OCI-LY1 (cell line): ENCODE measurements around the gene MCF2L2.

ENCODE experiments used
- H2AFZ ChIP-seq: fragments of 200-600 bp; sonication (generic), shearing (Covaris generic); 2 replicates; pipeline ENCODE4 v1.6.0; 2014; ENCODE audit warnings: antibody characterized with exemption, mild to moderate bottlenecking, low read length
- H3F3A ChIP-seq: fragments of 200-600 bp; sonication (generic), shearing (Covaris generic); 2 replicates; pipeline ENCODE4 v1.6.0; 2014; ENCODE audit warnings: mild to moderate bottlenecking, antibody characterized with exemption, low read length, moderate library complexity; ENCODE audit not compliant: insufficient read depth
- H3K27ac ChIP-seq: fragments of 200-600 bp; sonication (generic); 2 replicates; pipeline ENCODE4 v1.5.1; 2014; ENCODE audit warnings: low read length, mixed run types, mild to moderate bottlenecking, low read depth; ENCODE audit not compliant: poor library complexity, severe bottlenecking
- H3K27me3 ChIP-seq: fragments of 200-600 bp; sonication (generic); 2 replicates; pipeline ENCODE4 v1.6.0; 2014; ENCODE audit warnings: antibody characterized with exemption, mild to moderate bottlenecking, low read length, moderate library complexity; ENCODE audit not compliant: insufficient read depth
- H3K36me3 ChIP-seq: fragments of 200-600 bp; sonication (generic); 2 replicates; pipeline ENCODE4 v1.6.1; 2014; ENCODE audit warnings: mild to moderate bottlenecking, antibody characterized with exemption, low read length, moderate library complexity, mixed read lengths; ENCODE audit not compliant: insufficient read depth
- H3K4me1 ChIP-seq: fragments of 200-600 bp; sonication (generic); 2 replicates; pipeline ENCODE4 v1.5.1; 2014; ENCODE audit warnings: mild to moderate bottlenecking, low read length, moderate library complexity; ENCODE audit not compliant: insufficient read depth, severe bottlenecking
- H3K4me2 ChIP-seq: fragments of 200-600 bp; sonication (generic), shearing (Covaris generic); 2 replicates; pipeline ENCODE4 v1.6.1; 2014; ENCODE audit warnings: low read length
- H3K4me3 ChIP-seq: fragments of 200-600 bp; sonication (generic); 2 replicates; pipeline ENCODE4 v1.5.1; 2014; ENCODE audit warnings: low read length, low read depth, mild to moderate bottlenecking, mixed read lengths; ENCODE audit not compliant: poor library complexity, severe bottlenecking
- H3K79me2 ChIP-seq: fragments of 200-600 bp; shearing (Covaris generic); 2 replicates; pipeline ENCODE4 v1.6.1; 2016; ENCODE audit warnings: mixed run types, low read length, mixed read lengths; ENCODE audit not compliant: insufficient read depth
- H3K9ac ChIP-seq: fragments of 200-600 bp; sonication (generic), shearing (Covaris generic); 2 replicates; pipeline ENCODE4 v1.6.1; 2014; ENCODE audit warnings: mild to moderate bottlenecking, low read length, mixed read lengths
- H3K9me2 ChIP-seq: fragments of 200-600 bp; sonication (generic), shearing (Covaris generic); 2 replicates; pipeline ENCODE4 v1.6.1; 2014; ENCODE audit warnings: low read depth, mild to moderate bottlenecking, low read length, mixed read lengths
- H3K9me3 ChIP-seq: fragments of 200-600 bp; shearing (Covaris generic); 2 replicates; pipeline ENCODE4 v1.6.1; 2014; ENCODE audit warnings: low read length, mixed read lengths
- H4K20me1 ChIP-seq: fragments of 200-600 bp; sonication (generic), shearing (Covaris generic); 2 replicates; pipeline ENCODE4 v1.6.0; 2016; ENCODE audit warnings: mild to moderate bottlenecking, low read length; ENCODE audit not compliant: insufficient read depth
- EZH2 ChIP-seq: fragments of 200-600 bp; sonication (generic), shearing (Covaris generic); IDR thresholded peaks from 2 replicates; pipeline ENCODE4 v1.8.0; 2017; ENCODE audit warnings: borderline replicate concordance, mixed run types, mild to moderate bottlenecking, antibody characterized with exemption, low read length, moderate library complexity, mixed read lengths
- TF ChIP-seq, protein P1 (sequence below): fragments of 200-600 bp; sonication (generic), shearing (Covaris generic); IDR thresholded peaks from 2 replicates; pipeline ENCODE4 v1.5.1; 2017; ENCODE audit warnings: mild to moderate bottlenecking, antibody characterized with exemption, low read length, moderate library complexity, mixed read lengths

MCF2L2 gene

DNA sequence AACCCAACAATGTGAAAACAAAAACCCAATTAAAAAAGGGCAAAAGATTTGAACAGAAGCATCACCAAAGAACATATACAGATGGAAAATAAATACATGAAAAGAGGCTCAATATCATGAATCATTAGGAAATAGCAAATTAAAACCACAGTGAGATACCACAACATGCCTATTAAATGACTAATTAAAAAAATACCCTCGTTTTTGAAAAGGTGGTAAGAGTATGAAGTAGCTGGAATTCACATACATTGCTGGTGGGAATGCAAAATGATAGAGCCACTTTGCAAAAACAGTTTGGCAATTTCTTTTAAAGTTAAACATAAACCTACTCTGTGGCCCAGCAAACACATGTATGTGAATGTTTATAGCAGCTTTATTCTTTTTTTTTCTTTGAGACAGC is 99.6 kb downstream of the MCF2L2 start:
- Histone ChIP-seq H3K9ac (no peak overlapping the region), H3K4me1 (no peaks in the 10 kb centered on the region), H3K27me3 (0 out of 2 replicates have a peak, but pooled peaks cover 4% of the 10 kb centered on the region), H3K4me3 (no peak overlapping the region), H2AFZ (no peak overlapping the region), H3K79me2 (no peaks in the 10 kb centered on the region), H3F3A (no peaks in the 10 kb centered on the region), H3K9me3 (no peaks in the 10 kb centered on the region), H4K20me1 (no peaks in the 10 kb centered on the region), H3K27ac (no peak overlapping the region), H3K9me2 (no peaks in the 10 kb centered on the region), H3K36me3 (no peaks in the 10 kb centered on the region), H3K4me2 (no peak overlapping the region)
- TF ChIP-seq, protein P1, sequence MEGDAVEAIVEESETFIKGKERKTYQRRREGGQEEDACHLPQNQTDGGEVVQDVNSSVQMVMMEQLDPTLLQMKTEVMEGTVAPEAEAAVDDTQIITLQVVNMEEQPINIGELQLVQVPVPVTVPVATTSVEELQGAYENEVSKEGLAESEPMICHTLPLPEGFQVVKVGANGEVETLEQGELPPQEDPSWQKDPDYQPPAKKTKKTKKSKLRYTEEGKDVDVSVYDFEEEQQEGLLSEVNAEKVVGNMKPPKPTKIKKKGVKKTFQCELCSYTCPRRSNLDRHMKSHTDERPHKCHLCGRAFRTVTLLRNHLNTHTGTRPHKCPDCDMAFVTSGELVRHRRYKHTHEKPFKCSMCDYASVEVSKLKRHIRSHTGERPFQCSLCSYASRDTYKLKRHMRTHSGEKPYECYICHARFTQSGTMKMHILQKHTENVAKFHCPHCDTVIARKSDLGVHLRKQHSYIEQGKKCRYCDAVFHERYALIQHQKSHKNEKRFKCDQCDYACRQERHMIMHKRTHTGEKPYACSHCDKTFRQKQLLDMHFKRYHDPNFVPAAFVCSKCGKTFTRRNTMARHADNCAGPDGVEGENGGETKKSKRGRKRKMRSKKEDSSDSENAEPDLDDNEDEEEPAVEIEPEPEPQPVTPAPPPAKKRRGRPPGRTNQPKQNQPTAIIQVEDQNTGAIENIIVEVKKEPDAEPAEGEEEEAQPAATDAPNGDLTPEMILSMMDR = no peak
- no peak for TF ChIP-seq EZH2

DNA sequence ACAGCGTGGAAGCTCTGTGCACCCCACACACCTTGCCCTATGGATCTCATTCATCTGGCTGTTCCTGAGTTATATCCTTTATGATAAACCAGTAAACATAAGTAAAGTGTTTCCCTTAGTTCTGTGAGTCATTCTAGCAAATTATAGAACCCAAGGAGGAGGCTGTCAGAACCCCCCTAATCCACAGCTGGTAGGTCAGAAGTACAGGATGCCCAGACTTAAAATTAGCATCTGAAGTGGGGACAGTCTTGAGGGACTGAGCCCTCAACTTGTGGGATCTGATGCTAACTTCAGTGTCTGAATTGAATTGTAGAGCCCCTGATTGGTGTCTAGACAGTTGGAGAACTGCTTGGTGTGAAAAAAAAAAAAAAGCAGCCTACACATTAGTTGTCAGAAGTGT is 100.3 kb downstream of the MCF2L2 start:
- H3F3A ChIP-seq = no peaks in the 10 kb centered on the region
- no peak overlapping the region for H3K27ac ChIP-seq
- H4K20me1 ChIP-seq = no peaks in the 10 kb centered on the region
- no peak overlapping the region for H2AFZ ChIP-seq
- 0 out of 2 replicates have a peak, but pooled peaks cover 4% of the 10 kb centered on the region for H3K27me3 ChIP-seq
- no peak for TF ChIP-seq EZH2
- H3K4me1 ChIP-seq = no peaks in the 10 kb centered on the region
- no peaks in the 10 kb centered on the region for H3K9me3 ChIP-seq
- H3K4me2 ChIP-seq = no peak overlapping the region
- H3K9me2 ChIP-seq = no peaks in the 10 kb centered on the region
- H3K4me3 ChIP-seq = no peak overlapping the region
- H3K79me2 ChIP-seq = no peaks in the 10 kb centered on the region
- H3K36me3 ChIP-seq = no peaks in the 10 kb centered on the region
- H3K9ac ChIP-seq = no peak overlapping the region

DNA sequence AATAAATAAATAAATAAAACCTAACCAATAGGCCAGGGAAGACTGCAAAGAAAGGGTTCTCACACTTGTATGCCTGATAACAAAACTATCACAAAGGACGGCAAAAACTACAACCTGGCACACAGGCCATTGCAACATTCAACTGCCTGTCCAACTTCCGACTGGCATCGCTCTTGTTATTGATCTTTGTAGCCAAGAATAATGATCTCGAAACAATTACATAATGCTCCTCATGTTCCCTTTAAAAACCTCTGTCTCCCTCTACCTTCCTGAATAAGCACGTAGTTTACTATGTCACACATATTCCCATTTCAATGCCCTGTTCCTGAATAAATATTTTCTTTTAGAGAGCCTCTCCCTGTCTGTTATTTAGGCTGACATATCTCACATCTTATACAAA is 101.1 kb downstream of the MCF2L2 start:
- H3K27ac ChIP-seq = no peak overlapping the region

DNA sequence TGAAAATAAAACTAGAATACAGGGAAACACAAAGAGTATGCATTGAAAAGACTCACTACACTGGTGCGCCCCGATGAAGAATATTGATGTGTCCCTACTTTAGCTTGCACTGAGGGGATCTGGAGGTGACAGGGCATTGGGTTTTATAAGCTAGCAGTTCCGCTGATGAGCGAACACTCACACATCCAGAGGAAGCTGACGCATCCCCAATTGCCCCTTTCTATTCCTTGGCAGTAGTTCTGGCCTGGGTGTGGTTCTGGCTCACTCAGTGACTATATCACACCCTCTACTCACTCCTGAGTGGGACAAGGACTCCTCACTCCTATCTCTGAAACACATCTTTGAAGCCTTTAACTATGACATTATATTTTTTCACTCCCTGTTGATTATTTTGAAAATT is 104.3 kb downstream of the MCF2L2 start:
- Histone ChIP-seq H3K4me1 (no peaks in the 10 kb centered on the region), H3K9me3 (no peaks in the 10 kb centered on the region), H3K4me2 (no peak overlapping the region), H3K36me3 (no peaks in the 10 kb centered on the region), H2AFZ (no peak overlapping the region), H3K9ac (no peak overlapping the region), H3K9me2 (no peaks in the 10 kb centered on the region), H3K27ac (no peak overlapping the region), H3F3A (no peaks in the 10 kb centered on the region), H3K27me3 (no peaks in the 10 kb centered on the region), H3K79me2 (no peaks in the 10 kb centered on the region), H4K20me1 (no peaks in the 10 kb centered on the region), H3K4me3 (no peak overlapping the region)
- no peak for TF ChIP-seq EZH2
- TF ChIP-seq, protein P1 = no peak

More for the DNA sequence above, 101.1 kb downstream of the MCF2L2 start:
- Histone ChIP-seq H3K9ac (no peak overlapping the region), H3K4me2 (no peak overlapping the region), H2AFZ (no peak overlapping the region), H3F3A (no peaks in the 10 kb centered on the region), H3K79me2 (no peaks in the 10 kb centered on the region), H3K9me2 (no peaks in the 10 kb centered on the region), H3K27me3 (no peaks in the 10 kb centered on the region), H3K4me1 (no peaks in the 10 kb centered on the region), H4K20me1 (no peaks in the 10 kb centered on the region), H3K4me3 (no peak overlapping the region), H3K9me3 (no peaks in the 10 kb centered on the region), H3K36me3 (no peaks in the 10 kb centered on the region)
- no peak for TF ChIP-seq EZH2
- TF ChIP-seq, protein P1 = no peak
